HepG2 (cell line): ENCODE measurements around the gene TOM1L2. TPM values are rescaled to one million over a fixed set of nuclear protein-coding genes. Genes with fewer than 3 reads are reported as not detected.

ENCODE experiments used
- CCDC6 ChIP-seq: sonication (generic); formaldehyde crosslinking; IDR thresholded peaks from 2 replicates; pipeline ENCODE4 v1.8.1; 2022; ENCODE audit warnings: mild to moderate bottlenecking, missing genetic modification reagents, moderate library complexity
- MAF1 ChIP-seq: sonication (generic); formaldehyde crosslinking; IDR thresholded peaks from 2 replicates; pipeline ENCODE4 v1.5.0; 2020; ENCODE audit warnings: missing genetic modification reagents, borderline replicate concordance
- NFIC ChIP-seq: IDR thresholded peaks from 2 replicates; pipeline ENCODE4 v1.6.1; 2012; ENCODE audit warnings: mild to moderate bottlenecking, low read length, inconsistent platforms
- SMC3 ChIP-seq: IDR thresholded peaks from 2 replicates; pipeline ENCODE4 v1.6.1; 2011; ENCODE audit warnings: low read length, improper control_type of control experiment
- TAF1 ChIP-seq: sonication (generic); formaldehyde crosslinking; IDR thresholded peaks from 2 replicates; pipeline ENCODE4 v1.4.0; 2020; ENCODE audit warnings: missing genetic modification reagents
- TBX2 ChIP-seq: sonication (generic); formaldehyde crosslinking; IDR thresholded peaks from 2 replicates; pipeline ENCODE4 v1.5.0; 2020; ENCODE audit warnings: missing genetic modification reagents, mild to moderate bottlenecking, borderline replicate concordance
- TRIM24 ChIP-seq: sonication (generic); formaldehyde crosslinking; IDR thresholded peaks from 2 replicates; pipeline ENCODE4 v1.8.0; 2022; ENCODE audit warnings: mild to moderate bottlenecking, missing genetic modification reagents
- ZNF205 ChIP-seq: IDR thresholded peaks from 2 replicates; pipeline ENCODE4 v1.6.1; 2018; ENCODE audit warnings: missing biosample characterization, missing genetic modification reagents
- ZNF30 ChIP-seq: sonication (generic); formaldehyde crosslinking; IDR thresholded peaks from 2 replicates; pipeline ENCODE4 v1.5.0; 2020; ENCODE audit warnings: mild to moderate bottlenecking, missing genetic modification reagents
- ZNF333 ChIP-seq: sonication (generic); formaldehyde crosslinking; IDR thresholded peaks from 2 replicates; pipeline ENCODE4 v1.4.0; 2020; ENCODE audit warnings: mild to moderate bottlenecking, missing genetic modification reagents, borderline replicate concordance
- ZNF614 ChIP-seq: IDR thresholded peaks from 2 replicates; pipeline ENCODE4 v1.6.1; 2018; ENCODE audit warnings: missing biosample characterization, missing genetic modification reagents, inconsistent platforms, borderline replicate concordance
- ZNF720 ChIP-seq: sonication (generic); formaldehyde crosslinking; IDR thresholded peaks from 2 replicates; pipeline ENCODE4 v1.4.0; 2020; ENCODE audit warnings: missing genetic modification reagents
- ZNF788 ChIP-seq: sonication (generic); formaldehyde crosslinking; IDR thresholded peaks from 2 replicates; pipeline ENCODE4 v1.5.0; 2020; ENCODE audit warnings: mild to moderate bottlenecking, missing genetic modification reagents, borderline replicate concordance
- ZNF850 ChIP-seq: sonication (generic); formaldehyde crosslinking; conservative IDR thresholded peaks from 2 replicates; pipeline ENCODE4 v1.9.0; 2021; ENCODE audit warnings: mild to moderate bottlenecking, missing genetic modification reagents
- polyA plus RNA-seq, 8 experiments: library from polyadenylated mRNA; depleted of rRNA in 3 of 8; stranded (reverse) in 7 of 8; unstranded in 1 of 8; fragments of >200 nt; fragmentation: Illumina TruSeq in 4 of 8; extraction: Trizol in 4 of 8; gene quantifications; 2 replicates each; pipeline versions ENCODE4 v1.2.1 to v1.2.3, GENCODE V29; 2011 to 2016; ENCODE audit warnings: low read depth in 4 of 8, missing spikeins in 1 of 8, mixed read lengths in 1 of 8; ENCODE audit not compliant: insufficient read depth in 1 of 8
- total RNA-seq, 5 experiments: library from RNA; depleted of rRNA; stranded (reverse); fragments of >200 nt; fragmentation: Illumina TruSeq; extraction: Trizol; gene quantifications; 2 replicates each; pipeline ENCODE4 v1.2.3, GENCODE V29; 2016; ENCODE audit warnings: low read depth in 1 of 5
- TF ChIP-seq, protein P1 (sequence below): sonication (generic); formaldehyde crosslinking; IDR thresholded peaks from 2 replicates; pipeline ENCODE4 v1.4.0; 2020; ENCODE audit warnings: missing genetic modification reagents, borderline replicate concordance
- TF ChIP-seq, protein P2 (sequence below): IDR thresholded peaks from 2 replicates; pipeline ENCODE4 v1.6.1; 2016; ENCODE audit warnings: missing compliant biosample characterization, missing genetic modification reagents, borderline replicate concordance
- TF ChIP-seq, protein P3 (sequence below): IDR thresholded peaks from 2 replicates; pipeline ENCODE4 v1.6.1; 2012; ENCODE audit warnings: low read depth, low read length, improper control_type of control experiment
- TF ChIP-seq, protein P4 (sequence below): sonication (generic); formaldehyde crosslinking; IDR thresholded peaks from 2 replicates; pipeline ENCODE4 v1.8.0; 2022; ENCODE audit warnings: missing genetic modification reagents, low read depth, mild to moderate bottlenecking, borderline replicate concordance
- TF ChIP-seq, protein P5 (sequence below): sonication (generic); formaldehyde crosslinking; conservative IDR thresholded peaks from 2 replicates; pipeline ENCODE4 v1.8.0; 2022; ENCODE audit warnings: missing genetic modification reagents
- TF ChIP-seq, protein P6 (sequence below), 2 experiments: fragments of 450-650 bp in 1 of 2; sonication (generic) in 1 of 2; formaldehyde crosslinking; IDR thresholded peaks; 2 replicates each; pipeline versions ENCODE4 v1.5.0 to v1.8.0; 2020 to 2022; ENCODE audit warnings: mild to moderate bottlenecking in 1 of 2, missing genetic modification reagents in 1 of 2

Gene TOM1L2
- total and polyA plus RNA-seq, 2 of the 13 experiments (the other 11 are each of a cell fraction or from before 2014, with no cell fraction given) = 4.7 to 7.4 TPM

DNA sequence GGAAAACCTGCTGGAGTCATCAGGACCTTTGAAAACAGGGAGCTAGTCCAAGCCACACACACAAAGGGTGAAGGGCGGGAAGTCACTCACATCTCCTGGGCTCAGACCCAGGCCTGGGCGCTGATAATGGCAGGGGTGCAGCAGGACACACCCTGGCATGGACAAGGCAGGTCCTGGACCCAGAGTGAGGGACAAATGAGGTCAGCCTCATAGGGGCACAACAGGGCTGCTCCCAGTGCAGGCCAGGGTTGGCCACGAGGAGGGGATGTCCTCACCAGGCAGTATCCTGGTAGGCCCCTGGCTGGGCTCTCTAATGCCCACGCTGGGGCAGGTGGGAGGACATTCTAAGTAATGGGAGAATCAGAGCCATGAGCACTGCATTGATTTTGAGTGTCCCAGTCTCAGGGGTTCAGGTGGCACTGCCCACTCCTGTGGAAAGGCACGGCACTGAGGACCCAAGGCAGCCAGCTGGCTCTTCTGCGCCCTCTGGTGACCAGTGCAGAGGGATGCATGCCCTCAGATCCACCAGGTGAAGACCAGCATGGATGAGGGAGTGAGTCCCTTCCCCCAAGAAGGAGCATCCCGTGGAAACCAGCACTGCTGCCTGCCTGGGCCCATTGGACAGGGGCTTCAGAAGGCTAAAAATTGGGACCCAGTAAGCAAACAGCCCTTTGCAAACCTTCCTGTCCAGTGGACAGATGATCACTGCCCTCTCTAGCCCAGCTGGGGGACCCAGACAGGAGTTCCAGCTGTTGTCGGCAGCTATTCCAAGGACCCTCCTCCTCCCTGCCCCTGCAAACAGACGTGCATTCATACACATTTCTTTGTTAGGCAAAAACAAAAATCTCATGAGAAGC lies 112.1 kb downstream of the TOM1L2 start (continued):
- TF ChIP-seq, protein P1, sequence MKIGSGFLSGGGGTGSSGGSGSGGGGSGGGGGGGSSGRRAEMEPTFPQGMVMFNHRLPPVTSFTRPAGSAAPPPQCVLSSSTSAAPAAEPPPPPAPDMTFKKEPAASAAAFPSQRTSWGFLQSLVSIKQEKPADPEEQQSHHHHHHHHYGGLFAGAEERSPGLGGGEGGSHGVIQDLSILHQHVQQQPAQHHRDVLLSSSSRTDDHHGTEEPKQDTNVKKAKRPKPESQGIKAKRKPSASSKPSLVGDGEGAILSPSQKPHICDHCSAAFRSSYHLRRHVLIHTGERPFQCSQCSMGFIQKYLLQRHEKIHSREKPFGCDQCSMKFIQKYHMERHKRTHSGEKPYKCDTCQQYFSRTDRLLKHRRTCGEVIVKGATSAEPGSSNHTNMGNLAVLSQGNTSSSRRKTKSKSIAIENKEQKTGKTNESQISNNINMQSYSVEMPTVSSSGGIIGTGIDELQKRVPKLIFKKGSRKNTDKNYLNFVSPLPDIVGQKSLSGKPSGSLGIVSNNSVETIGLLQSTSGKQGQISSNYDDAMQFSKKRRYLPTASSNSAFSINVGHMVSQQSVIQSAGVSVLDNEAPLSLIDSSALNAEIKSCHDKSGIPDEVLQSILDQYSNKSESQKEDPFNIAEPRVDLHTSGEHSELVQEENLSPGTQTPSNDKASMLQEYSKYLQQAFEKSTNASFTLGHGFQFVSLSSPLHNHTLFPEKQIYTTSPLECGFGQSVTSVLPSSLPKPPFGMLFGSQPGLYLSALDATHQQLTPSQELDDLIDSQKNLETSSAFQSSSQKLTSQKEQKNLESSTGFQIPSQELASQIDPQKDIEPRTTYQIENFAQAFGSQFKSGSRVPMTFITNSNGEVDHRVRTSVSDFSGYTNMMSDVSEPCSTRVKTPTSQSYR (CRISPR knock-in tag) = no peak; the same call in 1 of the 2 replicates
- no peak for TF ChIP-seq ZNF333
- TF ChIP-seq CCDC6 (CRISPR knock-in tag) = no peak
- TF ChIP-seq, protein P2, sequence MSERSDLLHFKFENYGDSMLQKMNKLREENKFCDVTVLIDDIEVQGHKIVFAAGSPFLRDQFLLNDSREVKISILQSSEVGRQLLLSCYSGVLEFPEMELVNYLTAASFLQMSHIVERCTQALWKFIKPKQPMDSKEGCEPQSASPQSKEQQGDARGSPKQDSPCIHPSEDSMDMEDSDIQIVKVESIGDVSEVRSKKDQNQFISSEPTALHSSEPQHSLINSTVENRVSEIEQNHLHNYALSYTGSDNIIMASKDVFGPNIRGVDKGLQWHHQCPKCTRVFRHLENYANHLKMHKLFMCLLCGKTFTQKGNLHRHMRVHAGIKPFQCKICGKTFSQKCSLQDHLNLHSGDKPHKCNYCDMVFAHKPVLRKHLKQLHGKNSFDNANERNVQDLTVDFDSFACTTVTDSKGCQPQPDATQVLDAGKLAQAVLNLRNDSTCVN = 0 out of 2 replicates have a peak, but pooled peaks have one; percentile 43
- TF ChIP-seq TAF1 (CRISPR knock-in tag) = no peak
- no peak for TF ChIP-seq TBX2 (CRISPR knock-in tag)
- TF ChIP-seq TRIM24 (CRISPR knock-in tag) = no peak
- TF ChIP-seq MAF1 = no peak
- TF ChIP-seq SMC3 = peak; percentile 89
- TF ChIP-seq ZNF614 (CRISPR knock-in tag) = 0 out of 2 replicates have a peak, but pooled peaks have one; percentile 27
- TF ChIP-seq ZNF850 (CRISPR knock-in tag) = no peak
- TF ChIP-seq NFIC = no peak
- TF ChIP-seq, protein P3, sequence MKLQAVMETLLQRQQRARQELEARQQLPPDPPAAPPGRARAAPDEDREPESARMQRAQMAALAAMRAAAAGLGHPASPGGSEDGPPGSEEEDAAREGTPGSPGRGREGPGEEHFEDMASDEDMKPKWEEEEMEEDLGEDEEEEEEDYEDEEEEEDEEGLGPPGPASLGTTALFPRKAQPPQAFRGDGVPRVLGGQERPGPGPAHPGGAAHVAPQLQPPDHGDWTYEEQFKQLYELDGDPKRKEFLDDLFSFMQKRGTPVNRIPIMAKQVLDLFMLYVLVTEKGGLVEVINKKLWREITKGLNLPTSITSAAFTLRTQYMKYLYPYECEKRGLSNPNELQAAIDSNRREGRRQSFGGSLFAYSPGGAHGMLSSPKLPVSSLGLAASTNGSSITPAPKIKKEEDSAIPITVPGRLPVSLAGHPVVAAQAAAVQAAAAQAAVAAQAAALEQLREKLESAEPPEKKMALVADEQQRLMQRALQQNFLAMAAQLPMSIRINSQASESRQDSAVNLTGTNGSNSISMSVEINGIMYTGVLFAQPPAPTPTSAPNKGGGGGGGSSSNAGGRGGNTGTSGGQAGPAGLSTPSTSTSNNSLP = no peak
- TF ChIP-seq, protein P4, sequence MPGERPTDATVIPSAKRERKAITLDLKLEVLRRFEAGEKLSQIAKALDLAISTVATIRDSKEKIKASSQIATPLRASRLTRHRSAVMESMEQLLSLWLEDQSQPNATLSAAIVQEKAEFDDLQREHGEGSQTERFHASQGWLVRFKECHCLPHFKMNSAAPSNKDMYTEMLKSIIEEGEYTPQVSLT (CRISPR knock-in tag) = no peak
- no peak for TF ChIP-seq ZNF788
- no peak for TF ChIP-seq ZNF205 (CRISPR knock-in tag)
- TF ChIP-seq, protein P5, sequence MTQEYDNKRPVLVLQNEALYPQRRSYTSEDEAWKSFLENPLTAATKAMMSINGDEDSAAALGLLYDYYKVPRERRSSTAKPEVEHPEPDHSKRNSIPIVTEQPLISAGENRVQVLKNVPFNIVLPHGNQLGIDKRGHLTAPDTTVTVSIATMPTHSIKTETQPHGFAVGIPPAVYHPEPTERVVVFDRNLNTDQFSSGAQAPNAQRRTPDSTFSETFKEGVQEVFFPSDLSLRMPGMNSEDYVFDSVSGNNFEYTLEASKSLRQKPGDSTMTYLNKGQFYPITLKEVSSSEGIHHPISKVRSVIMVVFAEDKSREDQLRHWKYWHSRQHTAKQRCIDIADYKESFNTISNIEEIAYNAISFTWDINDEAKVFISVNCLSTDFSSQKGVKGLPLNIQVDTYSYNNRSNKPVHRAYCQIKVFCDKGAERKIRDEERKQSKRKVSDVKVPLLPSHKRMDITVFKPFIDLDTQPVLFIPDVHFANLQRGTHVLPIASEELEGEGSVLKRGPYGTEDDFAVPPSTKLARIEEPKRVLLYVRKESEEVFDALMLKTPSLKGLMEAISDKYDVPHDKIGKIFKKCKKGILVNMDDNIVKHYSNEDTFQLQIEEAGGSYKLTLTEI (CRISPR knock-in tag) = no peak
- TF ChIP-seq ZNF720 (CRISPR knock-in tag) = no peak
- TF ChIP-seq, protein P6, sequence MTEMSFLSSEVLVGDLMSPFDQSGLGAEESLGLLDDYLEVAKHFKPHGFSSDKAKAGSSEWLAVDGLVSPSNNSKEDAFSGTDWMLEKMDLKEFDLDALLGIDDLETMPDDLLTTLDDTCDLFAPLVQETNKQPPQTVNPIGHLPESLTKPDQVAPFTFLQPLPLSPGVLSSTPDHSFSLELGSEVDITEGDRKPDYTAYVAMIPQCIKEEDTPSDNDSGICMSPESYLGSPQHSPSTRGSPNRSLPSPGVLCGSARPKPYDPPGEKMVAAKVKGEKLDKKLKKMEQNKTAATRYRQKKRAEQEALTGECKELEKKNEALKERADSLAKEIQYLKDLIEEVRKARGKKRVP (CRISPR knock-in tag; IDR thresholded peaks at IDR 0.05) = no peak
- no peak for TF ChIP-seq ZNF30
